Chondrocyte (in vitro differentiated cells): ENCODE data around the gene ANKRD16. TPM values are rescaled to one million over a fixed set of nuclear protein-coding genes. Genes with fewer than 3 reads are reported as not detected.

ENCODE experiments used
- DNase-seq: peaks from one replicate; pipeline ENCODE4 v3.0.0; 2021; ENCODE audit warnings: mixed read lengths, low spot score
- H3K27ac Mint-ChIP-seq: one replicate; pipeline ENCODE4 v1.8.0; 2021; ENCODE audit warnings: mild to moderate bottlenecking, moderate library complexity, mixed read lengths; ENCODE audit not compliant: unreplicated experiment
- H3K27me3 Mint-ChIP-seq: 2 replicates; pipeline ENCODE4 v1.8.0; 2021; ENCODE audit warnings: low read depth, mixed read lengths
- H3K36me3 Mint-ChIP-seq: 2 replicates; pipeline ENCODE4 v1.8.0; 2021; ENCODE audit warnings: low read depth, mixed read lengths
- H3K4me1 Mint-ChIP-seq: 2 replicates; pipeline ENCODE4 v1.8.0; 2021; ENCODE audit warnings: low read depth, mild to moderate bottlenecking, mixed read lengths
- H3K4me3 Mint-ChIP-seq: one replicate; pipeline ENCODE4 v1.8.0; 2021; ENCODE audit warnings: mild to moderate bottlenecking, moderate library complexity, mixed read lengths; ENCODE audit not compliant: unreplicated experiment
- H3K9me3 Mint-ChIP-seq: 2 replicates; pipeline ENCODE4 v1.8.0; 2021; ENCODE audit warnings: low read depth, mixed read lengths
- CTCF ChIP-seq: fragments of 200-600 bp; sonication (generic); IDR thresholded peaks from 2 replicates; pipeline ENCODE4 v1.5.0; 2021; ENCODE audit warnings: antibody characterized with exemption, mild to moderate bottlenecking, moderate library complexity
- total RNA-seq: library from RNA; stranded (reverse); gene quantifications from 3 replicates; pipeline ENCODE4 v1.2.1, GENCODE V29; 2021

ANKRD16 gene
- total RNA-seq, 1 donor from 2014 or later, result 5.8 TPM

GRCh38 chr10:5921746-5922145, 32.1 kb upstream of the ANKRD16 start:
- Mint-ChIP-seq H3K36me3 (peaks cover 60% of the 10 kb centered on the region), H3K27ac (no peak overlapping the region), H3K4me1 (no peaks in the 10 kb centered on the region), H3K4me3 (no peak overlapping the region), H3K27me3 (no peaks in the 10 kb centered on the region), H3K9me3 (no peaks in the 10 kb centered on the region)
- no peak for TF ChIP-seq CTCF
- DNase-seq, result no peak

DNA sequence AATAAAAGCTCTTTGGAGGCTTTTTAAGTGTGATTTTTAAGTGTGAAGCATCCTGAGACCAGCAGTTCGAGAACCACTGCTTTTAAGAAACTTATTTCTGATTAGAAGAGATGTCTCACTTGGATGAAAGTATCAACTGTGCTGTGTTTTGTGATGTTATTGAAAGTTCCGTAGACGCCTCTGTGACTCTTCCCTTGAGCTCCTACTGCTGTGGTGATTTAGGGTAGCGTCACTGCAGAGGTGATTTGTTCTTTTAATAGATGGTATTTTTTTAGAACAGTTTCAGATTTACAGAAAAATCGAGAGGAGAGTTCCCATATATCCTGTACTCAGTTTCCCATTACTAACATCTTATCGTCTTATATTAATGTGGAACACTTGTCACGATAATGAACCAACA, 29.9 kb upstream of the ANKRD16 start:
- no peaks in the 10 kb centered on the region for H3K27me3 Mint-ChIP-seq
- peaks cover 67% of the 10 kb centered on the region for H3K36me3 Mint-ChIP-seq
- no peaks in the 10 kb centered on the region for H3K4me1 Mint-ChIP-seq
- DNase-seq, result no peak
- no peak overlapping the region for H3K27ac Mint-ChIP-seq
- TF ChIP-seq CTCF, result no peak
- H3K9me3 Mint-ChIP-seq, result no peaks in the 10 kb centered on the region
- no peak overlapping the region for H3K4me3 Mint-ChIP-seq

- H3K27me3 Mint-ChIP-seq, result no peaks in the 10 kb centered on the region
- H3K27ac Mint-ChIP-seq, result no peak overlapping the region
- no peak for TF ChIP-seq CTCF
- H3K4me1 Mint-ChIP-seq, result no peaks in the 10 kb centered on the region
- no peak for DNase-seq
- H3K9me3 Mint-ChIP-seq, result no peaks in the 10 kb centered on the region
- no peak overlapping the region for H3K4me3 Mint-ChIP-seq
- peaks cover 67% of the 10 kb centered on the region for H3K36me3 Mint-ChIP-seq
Observed at GRCh38 chr10:5918763-5919162, 29.1 kb upstream of the ANKRD16 start.

- no peaks in the 10 kb centered on the region for H3K4me1 Mint-ChIP-seq
- peaks cover 66% of the 10 kb centered on the region for H3K36me3 Mint-ChIP-seq
- H3K27ac Mint-ChIP-seq, result no peak overlapping the region
- H3K27me3 Mint-ChIP-seq, result no peaks in the 10 kb centered on the region
- H3K9me3 Mint-ChIP-seq, result no peaks in the 10 kb centered on the region
- DNase-seq, result no peak
- no peak for TF ChIP-seq CTCF
- H3K4me3 Mint-ChIP-seq, result no peak overlapping the region
Observed at GRCh38 chr10:5917305-5917704, 27.6 kb upstream of the ANKRD16 start.

GRCh38 chr10:5915451-5915850, 25.8 kb upstream of the ANKRD16 start:
- no peak overlapping the region for H3K4me3 Mint-ChIP-seq
- H3K9me3 Mint-ChIP-seq, result no peaks in the 10 kb centered on the region
- no peaks in the 10 kb centered on the region for H3K27me3 Mint-ChIP-seq
- H3K36me3 Mint-ChIP-seq, result peaks cover 63% of the 10 kb centered on the region
- no peaks in the 10 kb centered on the region for H3K4me1 Mint-ChIP-seq
- no peak for TF ChIP-seq CTCF
- DNase-seq, result no peak
- no peak overlapping the region for H3K27ac Mint-ChIP-seq
